COR-L47 (cell line): ENCODE measurements around the gene NOTCH3.

Experiments used
- DNase-seq: peaks from one replicate; lab custom pipeline; 2025; lab: John Stamatoyannopoulos, UW

The NOTCH3 gene

GRCh38 chr19:15123031-15123890 is 77.5 kb downstream of the NOTCH3 start:
- DNase-seq: no peak

GRCh38 chr19:15122331-15123030 is 78.3 kb downstream of the NOTCH3 start:
- no peak for DNase-seq

- no peak for DNase-seq
These were observed 80.4 kb downstream of the NOTCH3 start for GRCh38 chr19:15120135-15121026.

- no peak for DNase-seq
These were observed 81.9 kb downstream of the NOTCH3 start for GRCh38 chr19:15118789-15119494.

GRCh38 chr19:15118248-15118647 is 82.5 kb downstream of the NOTCH3 start:
- DNase-seq: no peak

- DNase-seq: no peak
These were observed 83.9 kb downstream of the NOTCH3 start for GRCh38 chr19:15116856-15117255.

- no peak for DNase-seq
These were observed 84.8 kb downstream of the NOTCH3 start for GRCh38 chr19:15115762-15116615.

GRCh38 chr19:15115080-15115479 is 85.7 kb downstream of the NOTCH3 start:
- no peak for DNase-seq

GRCh38 chr19:15114153-15114540 is 86.6 kb downstream of the NOTCH3 start:
- no peak for DNase-seq

GRCh38 chr19:15113245-15114152 is 87.3 kb downstream of the NOTCH3 start:
- DNase-seq: no peak

GRCh38 chr19:15112385-15112784 is 88.4 kb downstream of the NOTCH3 start:
- DNase-seq: no peak

GRCh38 chr19:15111758-15112157 is 89.0 kb downstream of the NOTCH3 start:
- no peak for DNase-seq

- no peak for DNase-seq
These were observed 90.4 kb downstream of the NOTCH3 start for GRCh38 chr19:15110418-15110815.

GRCh38 chr19:15109768-15110417 is 90.9 kb downstream of the NOTCH3 start:
- DNase-seq: no peak
